ENCODE data around the gene JSRP1.
"Not testable (repeated sequence)": the region's sequence is repeated elsewhere in the genome, so short reads cannot be mapped to it uniquely, and the experiment has no call there.

The JSRP1 gene

DNA sequence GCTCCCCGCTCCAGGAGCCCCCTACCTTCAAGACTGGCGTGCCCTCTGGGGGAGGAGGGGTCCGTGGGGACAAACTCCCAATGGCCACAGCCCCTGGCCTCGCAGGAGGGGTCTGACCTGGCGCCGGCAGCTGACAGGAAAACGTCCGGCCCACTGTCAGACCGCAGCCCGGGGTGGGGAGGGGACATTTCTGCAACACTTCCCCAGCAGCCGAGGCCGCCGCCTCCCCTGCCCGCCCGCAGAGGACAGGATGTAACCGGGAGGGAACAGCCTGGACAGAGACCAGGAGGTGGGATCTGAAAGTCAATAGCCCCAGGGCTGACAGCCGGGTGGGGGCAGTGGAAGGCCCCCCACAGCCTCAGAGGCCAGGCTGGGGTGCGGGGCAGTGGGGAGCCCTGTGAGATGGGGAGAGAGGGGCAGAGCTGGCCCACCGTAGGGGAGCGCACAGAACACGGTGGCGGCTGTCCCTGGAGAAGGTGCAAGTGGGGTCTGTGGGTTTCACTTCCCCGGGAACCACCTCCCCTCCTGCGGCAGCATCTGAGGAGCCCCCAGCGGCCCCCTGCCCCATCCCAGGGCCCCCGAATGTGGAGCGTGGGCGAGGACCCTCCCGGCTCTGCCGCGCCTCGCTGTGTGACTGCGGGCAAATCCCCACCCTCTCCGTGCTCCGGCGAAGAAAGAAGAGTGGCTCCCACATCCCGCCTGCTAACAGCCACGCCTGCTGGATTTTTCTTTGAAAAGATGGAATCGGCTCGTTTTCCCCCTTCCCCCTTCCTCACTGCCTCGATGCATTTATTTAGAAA is 26.0 kb upstream of the JSRP1 start, which contains the start of gene PEAK3:
Gene PEAK3 (minus strand): TSS at position 114 of the 800 bp plus-strand sequence. CDS start 1,244 bp downstream, outside the sequence.
- DNase-seq (ENCODE audit: low read depth, low spot score) = no peak

- not testable (repeated sequence) for DNase-seq (ENCODE audit: low read depth, low spot score)
Observed at GRCh38 chr19:2281265-2282061, 25.2 kb upstream of the JSRP1 start.

GRCh38 chr19:2280633-2281264 is 24.5 kb upstream of the JSRP1 start:
- no peak for DNase-seq (ENCODE audit: low read depth, low spot score)

GRCh38 chr19:2278459-2279158 is 22.4 kb upstream of the JSRP1 start:
- DNase-seq (ENCODE audit: low read depth, low spot score) = no peak

- DNase-seq (ENCODE audit: low read depth, low spot score) = no peak
Observed at GRCh38 chr19:2277138-2277537, 20.9 kb upstream of the JSRP1 start.

DNA sequence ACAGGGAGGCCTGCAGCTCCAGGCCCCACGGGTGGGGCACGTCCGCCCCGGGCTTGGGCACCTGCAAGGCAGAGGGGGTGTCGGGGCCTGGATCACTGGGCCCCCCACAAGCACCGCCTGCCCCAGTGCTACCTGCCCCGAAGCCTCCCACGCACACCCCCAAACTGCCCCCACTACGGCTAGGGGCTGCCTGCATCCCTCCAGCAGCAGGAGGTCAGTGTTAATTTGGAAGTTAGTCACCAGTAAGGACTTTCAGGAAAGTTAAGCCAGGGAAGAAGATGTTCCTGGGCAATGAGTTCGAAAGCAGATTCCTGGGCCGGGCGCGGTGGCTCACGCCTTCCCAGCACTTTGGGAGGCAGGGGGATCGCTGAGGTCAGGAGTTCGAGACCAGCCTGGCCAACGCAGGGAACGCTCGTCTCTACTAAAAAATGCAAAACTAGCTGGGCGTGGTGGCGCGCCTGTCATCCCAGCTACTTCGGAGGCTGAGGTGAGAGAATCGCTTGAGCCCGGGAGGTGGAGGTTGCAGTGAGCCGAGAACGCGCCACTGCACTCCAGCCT is 20.3 kb upstream of the JSRP1 start:
- DNase-seq (ENCODE audit: low read depth, low spot score) = no peak

DNA sequence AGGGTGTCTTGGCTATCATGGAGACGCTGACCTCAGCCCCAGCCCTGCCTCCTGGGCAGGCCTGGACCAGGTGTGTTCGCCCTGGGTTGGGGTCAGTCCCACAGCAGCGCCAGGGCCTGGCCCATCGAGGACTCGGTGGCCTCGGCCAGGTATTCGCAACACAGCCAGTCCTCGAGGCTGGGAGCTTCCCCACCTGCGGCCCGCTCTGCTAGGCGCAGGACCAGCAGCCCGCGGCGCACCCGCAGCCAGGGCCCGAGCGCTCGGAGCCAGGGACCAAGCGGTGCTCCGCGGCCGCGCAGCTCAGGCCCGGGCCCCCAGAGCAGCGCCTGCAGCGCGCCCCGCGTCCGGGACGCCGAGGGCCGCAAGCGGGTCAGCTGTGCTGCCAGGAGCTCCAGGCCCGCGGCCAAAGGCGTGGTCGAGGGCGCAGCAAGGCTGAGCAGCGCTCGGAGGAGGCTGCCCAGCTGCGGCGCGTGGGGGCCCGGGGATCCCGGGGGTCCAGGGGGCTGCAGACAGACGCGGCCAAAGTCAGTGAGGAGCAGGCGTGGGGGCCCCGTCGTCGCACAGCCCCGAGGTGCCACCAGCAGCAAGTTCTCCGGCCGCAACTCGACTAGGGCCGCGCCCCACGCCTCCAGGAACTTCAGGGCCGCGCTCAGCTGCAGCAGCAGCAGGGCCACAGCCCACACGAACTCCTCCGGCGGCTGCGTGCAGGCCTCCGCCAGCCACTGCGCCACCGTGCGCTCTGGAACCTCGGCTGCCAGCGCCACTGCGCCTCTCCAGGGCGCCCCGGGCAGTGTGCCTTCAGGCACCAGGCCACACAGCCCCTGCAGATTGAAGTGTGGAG is 19.6 kb upstream of the JSRP1 start:
- no peak for DNase-seq (ENCODE audit: low read depth, low spot score)

DNA sequence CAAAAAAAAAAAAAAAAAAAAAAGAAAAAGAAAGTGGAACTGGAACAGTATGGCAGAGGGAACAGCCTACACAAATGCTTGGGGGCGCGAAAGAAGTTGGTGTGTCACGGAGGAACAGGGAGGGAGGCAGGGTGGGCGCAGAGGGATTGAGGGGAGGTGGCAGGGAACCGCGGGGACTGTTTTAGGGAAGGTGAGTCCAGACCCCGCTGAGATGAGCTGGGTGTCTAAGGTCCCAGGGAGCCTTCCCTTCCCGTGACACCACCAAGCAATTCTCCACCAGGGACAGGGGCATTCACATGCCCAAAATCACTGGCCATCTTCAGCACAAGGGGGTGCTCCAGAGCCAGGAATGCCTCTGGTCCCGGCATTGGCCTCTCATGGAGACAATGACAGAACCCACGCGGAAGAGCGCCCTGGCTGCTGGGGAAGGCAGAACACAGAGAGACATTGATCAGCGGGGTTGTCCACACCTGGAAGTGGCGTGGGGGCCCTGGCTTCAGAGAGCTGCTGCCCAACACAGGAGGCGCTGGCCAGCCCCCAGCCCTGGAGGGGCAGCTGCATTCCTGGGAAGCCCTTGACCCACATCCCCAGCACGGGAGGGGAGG is 18.8 kb upstream of the JSRP1 start:
- DNase-seq (ENCODE audit: low read depth, low spot score) = no peak

GRCh38 chr19:2274185-2274711 is 18.0 kb upstream of the JSRP1 start:
- DNase-seq (ENCODE audit: low read depth, low spot score) = no peak

DNA sequence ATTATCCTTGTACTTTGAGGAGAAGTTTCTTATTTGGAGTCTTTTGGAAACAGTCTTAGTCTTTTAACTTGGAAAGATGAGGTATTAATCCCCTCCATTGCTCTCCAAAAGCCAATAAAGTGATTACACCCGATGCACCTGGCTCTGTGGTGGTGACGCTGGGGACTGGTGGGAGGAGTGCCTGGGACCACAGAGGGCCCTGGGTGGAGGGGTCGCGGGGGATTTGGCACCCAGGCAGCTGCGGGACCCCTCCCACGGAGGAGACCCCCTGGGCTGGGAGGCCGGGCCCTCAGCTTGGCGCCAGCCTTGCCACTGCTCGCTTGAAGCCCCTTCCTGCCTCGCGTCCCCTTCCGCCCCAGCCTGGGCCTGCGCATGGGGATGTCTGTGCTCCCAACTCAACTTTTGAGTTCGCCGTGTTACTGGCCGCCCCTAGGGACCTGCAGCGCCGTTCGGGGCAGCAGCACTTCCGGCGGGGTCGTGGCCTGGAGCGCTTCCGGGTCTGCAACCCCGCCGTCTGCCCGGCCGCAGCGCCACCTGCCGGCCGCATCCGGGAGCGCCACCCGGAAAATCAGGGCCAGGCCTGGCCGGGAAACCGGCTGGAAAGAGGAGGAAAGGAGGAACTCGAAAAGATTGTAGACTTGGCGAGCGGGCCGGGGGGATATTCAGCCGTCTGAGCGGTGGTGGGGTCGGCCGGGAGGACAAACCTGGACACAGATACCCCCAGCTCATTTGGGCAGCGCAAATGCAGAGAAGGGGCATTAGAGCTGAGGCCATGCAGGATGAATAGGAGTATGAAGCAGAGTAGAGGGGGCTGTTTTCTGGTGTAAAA is 17.4 kb upstream of the JSRP1 start:
- no peak for DNase-seq (ENCODE audit: low read depth, low spot score)

GRCh38 chr19:2271234-2272103 is 15.3 kb upstream of the JSRP1 start:
- DNase-seq (ENCODE audit: low read depth, low spot score) = no peak

DNA sequence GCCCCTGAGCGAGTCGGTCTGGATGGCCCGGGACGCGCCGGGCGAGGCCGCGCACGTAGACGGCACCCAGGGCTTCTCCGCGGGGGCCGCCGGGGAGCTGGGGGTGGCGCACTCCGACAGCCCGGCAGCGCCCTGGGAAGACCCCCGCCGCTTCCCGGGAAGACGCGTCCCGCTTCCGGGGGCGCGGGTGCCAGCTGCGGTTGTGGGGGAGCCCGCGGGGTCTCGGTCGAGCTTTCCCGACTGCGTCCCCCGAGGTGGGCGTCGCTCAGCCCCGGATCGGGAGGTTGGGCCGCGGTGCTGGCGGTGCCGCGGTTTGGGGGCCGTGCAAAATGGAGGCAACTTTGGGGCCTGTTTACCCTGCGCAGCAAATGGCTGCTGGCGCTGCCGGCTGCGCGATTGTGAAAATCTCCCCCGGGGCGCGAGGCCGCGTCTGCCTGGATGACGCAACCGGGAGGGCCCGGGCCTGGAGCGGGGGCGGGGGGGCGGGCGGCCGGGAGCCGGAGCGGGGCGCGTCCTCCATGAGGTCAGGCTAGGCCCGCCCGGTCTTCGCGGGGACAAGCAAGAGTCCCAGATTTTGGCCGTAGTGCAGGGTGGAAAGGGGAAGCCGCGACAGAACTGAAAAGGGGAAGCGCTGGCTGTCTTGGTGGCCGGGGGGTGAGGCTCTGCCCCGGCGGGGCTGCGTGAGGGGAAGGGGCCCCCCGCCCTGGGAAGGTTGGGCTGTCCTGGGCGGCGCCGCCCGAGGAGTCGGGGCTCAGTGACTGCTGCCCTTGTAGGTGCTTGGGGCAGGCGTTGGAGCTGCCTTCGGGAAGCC is 14.4 kb upstream of the JSRP1 start:
- DNase-seq (ENCODE audit: low read depth, low spot score) = no peak

GRCh38 chr19:2270157-2270422 is 13.9 kb upstream of the JSRP1 start:
- DNase-seq (ENCODE audit: low read depth, low spot score) = no peak

DNA sequence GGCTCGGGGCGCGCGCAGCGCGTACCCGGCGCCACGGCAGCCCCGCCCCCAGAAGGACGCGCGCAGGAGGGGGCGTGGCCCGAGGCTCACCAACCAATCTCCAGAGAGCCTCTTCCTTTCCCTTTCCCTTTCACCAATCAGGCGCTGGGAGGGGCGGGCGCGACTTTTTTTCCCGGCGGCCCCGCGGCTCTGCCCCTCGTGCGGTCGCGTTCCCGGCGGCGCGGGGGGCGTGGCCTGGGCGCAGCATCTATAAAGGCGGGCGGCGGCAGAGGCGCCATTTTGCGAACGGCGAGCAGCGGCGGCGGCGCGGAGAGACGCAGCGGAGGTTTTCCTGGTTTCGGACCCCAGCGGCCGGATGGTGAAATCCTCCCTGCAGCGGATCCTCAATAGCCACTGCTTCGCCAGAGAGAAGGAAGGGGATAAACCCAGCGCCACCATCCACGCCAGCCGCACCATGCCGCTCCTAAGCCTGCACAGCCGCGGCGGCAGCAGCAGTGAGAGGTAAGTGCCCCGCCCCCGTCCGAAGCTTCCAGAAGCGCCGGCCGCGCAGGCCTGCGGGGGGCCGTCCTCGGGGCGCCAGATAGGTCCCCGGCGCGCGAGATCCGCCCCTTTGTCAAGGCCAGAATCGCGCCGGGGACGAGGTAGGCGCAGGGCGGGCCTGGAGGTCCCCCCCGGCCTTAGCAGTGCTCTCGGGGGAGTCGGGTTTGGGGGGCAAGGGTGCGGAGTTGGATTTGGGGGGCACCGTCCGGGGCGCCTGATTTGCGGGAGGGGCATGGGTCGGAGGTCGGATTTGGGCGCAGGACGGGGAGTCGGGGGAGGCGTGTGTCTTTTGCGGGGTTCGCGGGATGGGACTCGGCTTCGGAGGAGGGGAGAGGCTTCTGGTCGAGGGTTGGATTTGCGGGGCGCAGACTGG is 13.3 kb upstream of the JSRP1 start:
- DNase-seq (ENCODE audit: low read depth, low spot score) = no peak

DNA sequence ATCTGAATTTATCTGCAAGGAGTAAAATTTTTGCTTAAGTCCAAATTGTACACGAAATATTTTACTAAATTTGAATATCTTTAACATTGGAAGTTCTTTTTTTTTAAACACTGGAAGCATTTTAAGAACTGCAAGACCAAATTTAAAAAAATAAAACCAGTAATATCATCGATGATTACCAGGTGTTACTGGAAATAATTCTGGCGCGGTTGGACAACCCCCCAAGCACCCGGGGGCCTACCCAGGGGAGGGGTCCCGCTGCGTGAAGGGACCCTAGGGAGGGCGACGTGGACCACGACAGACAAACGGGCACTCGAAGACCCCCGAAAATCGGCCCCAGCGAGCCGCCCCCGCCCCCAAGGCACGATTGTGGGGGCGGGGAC is 12.6 kb upstream of the JSRP1 start:
- DNase-seq (ENCODE audit: low read depth, low spot score) = no peak

- no peak for DNase-seq (ENCODE audit: low read depth, low spot score)
Observed at GRCh38 chr19:2268480-2268830, 12.2 kb upstream of the JSRP1 start.

Data from iPS DF 19.7 (cell line).